OCI-LY7 (cell line): Measurements from ENCODE around the gene UGT1A3. TPM values are rescaled to one million over a fixed set of nuclear protein-coding genes. Genes with fewer than 3 reads are reported as not detected.

ENCODE experiments used
- BruUV-seq: library from RNA; stranded (reverse); fragments of 400-500 nt; replicated peaks from 2 replicates; lab custom pipeline; 2021; lab: Mats Ljungman, UMichigan
- CTCF ChIA-PET: fragments of 300-600 bp; sonication (Branson Sonifier 250); formaldehyde crosslinking; loops from one replicate; lab custom pipeline; 2022; ENCODE audit warnings: antibody characterized with exemption; ENCODE audit not compliant: unreplicated experiment; lab: Charles Lee
- POLR2A ChIA-PET: fragments of 300-600 bp; sonication (Branson Sonifier 250); formaldehyde crosslinking; loops from one replicate; lab custom pipeline; 2022; ENCODE audit warnings: antibody characterized with exemption; lab: Charles Lee
- DNase-seq: peaks from one replicate; pipeline ENCODE4 v3.0.0-alpha.2; 2015; ENCODE audit warnings: low spot score
- H2AFZ ChIP-seq: fragments of 200-600 bp; sonication (generic), shearing (Covaris generic); 2 replicates; pipeline ENCODE4 v1.6.1; 2014; ENCODE audit warnings: mild to moderate bottlenecking, antibody characterized with exemption, low read length, moderate library complexity
- H3K27ac ChIP-seq: fragments of 200-600 bp; sonication (generic); 2 replicates; pipeline ENCODE4 v1.5.1; 2014; ENCODE audit warnings: mixed run types, low read depth, mild to moderate bottlenecking, moderate library complexity, low read length, inconsistent platforms; ENCODE audit not compliant: poor library complexity, severe bottlenecking
- H3K36me3 ChIP-seq: fragments of 200-600 bp; sonication (generic); 2 replicates; pipeline ENCODE4 v1.6.1; 2014; ENCODE audit warnings: mild to moderate bottlenecking, antibody characterized with exemption, low read length, moderate library complexity, mixed read lengths; ENCODE audit not compliant: insufficient read depth
- H3K4me1 ChIP-seq: fragments of 200-600 bp; sonication (generic); 2 replicates; pipeline ENCODE4 v1.5.1; 2014; ENCODE audit warnings: mild to moderate bottlenecking, low read length; ENCODE audit not compliant: insufficient read depth, poor library complexity, severe bottlenecking
- H3K4me2 ChIP-seq: fragments of 200-600 bp; sonication (generic); 2 replicates; pipeline ENCODE4 v1.6.1; 2014; ENCODE audit warnings: mild to moderate bottlenecking, low read length
- H3K4me3 ChIP-seq: fragments of 200-600 bp; sonication (generic); 2 replicates; pipeline ENCODE4 v1.5.1; 2014; ENCODE audit warnings: mild to moderate bottlenecking, low read depth, low read length; ENCODE audit not compliant: poor library complexity, severe bottlenecking
- H3K79me2 ChIP-seq: fragments of 200-600 bp; sonication (generic); 2 replicates; pipeline ENCODE4 v1.6.1; 2016; ENCODE audit warnings: low read depth, mild to moderate bottlenecking, low read length, moderate library complexity, mixed read lengths; ENCODE audit not compliant: insufficient read depth
- H3K9me2 ChIP-seq: fragments of 200-600 bp; sonication (generic); 2 replicates; pipeline ENCODE4 v1.6.1; 2016; ENCODE audit warnings: mild to moderate bottlenecking, low read length, mixed read lengths; ENCODE audit not compliant: insufficient read depth
- H3K9me3 ChIP-seq: fragments of 200-600 bp; sonication (generic); 2 replicates; pipeline ENCODE4 v1.6.1; 2014; ENCODE audit warnings: mild to moderate bottlenecking, mixed run types, low read length, mixed read lengths
- H4K20me1 ChIP-seq: fragments of 200-600 bp; sonication (generic); 2 replicates; pipeline ENCODE4 v1.6.1; 2014; ENCODE audit warnings: mild to moderate bottlenecking, antibody characterized with exemption, low read length, moderate library complexity, mixed read lengths; ENCODE audit not compliant: insufficient read depth
- CTCF ChIP-seq: fragments of 200-600 bp; sonication (generic); conservative IDR thresholded peaks from 2 replicates; pipeline ENCODE4 v1.5.1; 2014; ENCODE audit warnings: mild to moderate bottlenecking, antibody characterized with exemption, low read length, moderate library complexity, mixed read lengths
- EZH2phosphoT487 ChIP-seq: fragments of 200-600 bp; sonication (generic); IDR thresholded peaks from 2 replicates; pipeline ENCODE4 v1.6.1; 2018; ENCODE audit warnings: low read depth, borderline replicate concordance, mild to moderate bottlenecking, mixed run types, antibody characterized with exemption, low read length, moderate library complexity, mixed read lengths
- intact Hi-C: fragments of 100-400 bp; cut with micrococcal nuclease; formaldehyde crosslinking; loops from one replicate; pipeline ENCODE4 v1.10.0; 2022; ENCODE audit not compliant: unreplicated experiment
- total RNA-seq, 2 experiments: library from RNA; depleted of rRNA in 1 of 2; stranded (reverse); fragments of >200 nt in 1 of 2; shearing (Covaris generic) in 1 of 2; gene quantifications; 2 replicates each; pipeline ENCODE4 v1.2.3, GENCODE V29; 2014 to 2022

The UGT1A3 gene
- total RNA-seq, 2 experiments from 2014 or later, result not detected

GRCh38 chr2:233818639-233819621 is 90.1 kb downstream of the UGT1A3 start:
- H3K9me3 ChIP-seq, result no peaks in the 10 kb centered on the region
- no peaks in the 10 kb centered on the region for H3K4me1 ChIP-seq
- no TSS peak for BruUV-seq
- no peaks in the 10 kb centered on the region for H3K36me3 ChIP-seq
- no peaks in the 10 kb centered on the region for H4K20me1 ChIP-seq
- no peak overlapping the region for H3K27ac ChIP-seq
- no peak overlapping the region for H3K4me3 ChIP-seq
- no peak for DNase-seq
- intact Hi-C loops, result no loop called here
- H3K4me2 ChIP-seq, result no peak overlapping the region
- no peak overlapping the region for H2AFZ ChIP-seq
- H3K9me2 ChIP-seq, result no peaks in the 10 kb centered on the region
- ChIA-PET CTCF (no interaction called here), POLR2A (no interaction called here)
- H3K79me2 ChIP-seq, result no peaks in the 10 kb centered on the region
- TF ChIP-seq EZH2phosphoT487 (no peak), CTCF (no peak)

GRCh38 chr2:233819884-233820773 is 91.3 kb downstream of the UGT1A3 start:
- no peak overlapping the region for H3K27ac ChIP-seq
- no peak overlapping the region for H3K4me2 ChIP-seq
- H2AFZ ChIP-seq, result no peak overlapping the region
- ChIA-PET CTCF (interaction anchor here (0.5 kb wide), 1 partner anchor 38 kb away, joined by 3 read pairs; no protein-coding TSS in a partner anchor), POLR2A (interaction anchor here (0.6 kb wide), 1 partner anchor 50 kb away, joined by 4 read pairs; no protein-coding TSS in a partner anchor)
- H3K79me2 ChIP-seq, result no peaks in the 10 kb centered on the region
- no peaks in the 10 kb centered on the region for H3K9me3 ChIP-seq
- no peak overlapping the region for H3K4me3 ChIP-seq
- H3K4me1 ChIP-seq, result no peaks in the 10 kb centered on the region
- BruUV-seq, result no TSS peak
- H4K20me1 ChIP-seq, result no peaks in the 10 kb centered on the region
- no peak for TF ChIP-seq EZH2phosphoT487
- no peak for TF ChIP-seq CTCF
- no peak for DNase-seq
- H3K36me3 ChIP-seq, result no peaks in the 10 kb centered on the region
- no peaks in the 10 kb centered on the region for H3K9me2 ChIP-seq
- intact Hi-C loops, result no loop called here
